Frontal cortex (tissue), 4 donors: ENCODE results near the gene ZAR1. TPM values are rescaled to one million over a fixed set of nuclear protein-coding genes. Genes with fewer than 3 reads are reported as not detected.
"Not testable (repeated sequence)": the region's sequence is repeated elsewhere in the genome, so short reads cannot be mapped to it uniquely, and the experiment has no call there.

Experiments
- DNase-seq, 2 donors: peaks; one replicate each; pipeline ENCODE4 v3.0.0; 2012; ENCODE audit warnings: low spot score in 2 of 2
- FAIRE-seq: peaks from 2 replicates; lab custom pipeline; 2012; peaks lifted over from hg19 to GRCh38; lab: Jason Lieb, UNC
- total RNA-seq: library from RNA; depleted of rRNA; stranded (reverse); fragments of >200 nt; gene quantifications from one replicate; pipeline ENCODE4 v1.2.3, GENCODE V29; 2014
- donor health status: control.
- donor health status: control.
- donor health status: control.

The ZAR1 gene, protein sequence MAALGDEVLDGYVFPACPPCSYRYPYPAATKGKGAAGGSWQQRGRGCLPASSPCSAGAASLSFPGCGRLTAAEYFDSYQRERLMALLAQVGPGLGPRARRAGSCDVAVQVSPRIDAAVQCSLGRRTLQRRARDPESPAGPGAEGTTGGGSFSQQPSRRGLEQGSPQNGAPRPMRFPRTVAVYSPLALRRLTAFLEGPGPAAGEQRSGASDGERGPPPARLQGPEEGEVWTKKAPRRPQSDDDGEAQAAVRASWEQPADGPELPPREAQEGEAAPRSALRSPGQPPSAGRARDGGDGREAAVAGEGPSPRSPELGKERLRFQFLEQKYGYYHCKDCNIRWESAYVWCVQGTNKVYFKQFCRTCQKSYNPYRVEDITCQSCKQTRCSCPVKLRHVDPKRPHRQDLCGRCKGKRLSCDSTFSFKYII
- 0.41 TPM for total RNA-seq

DNA sequence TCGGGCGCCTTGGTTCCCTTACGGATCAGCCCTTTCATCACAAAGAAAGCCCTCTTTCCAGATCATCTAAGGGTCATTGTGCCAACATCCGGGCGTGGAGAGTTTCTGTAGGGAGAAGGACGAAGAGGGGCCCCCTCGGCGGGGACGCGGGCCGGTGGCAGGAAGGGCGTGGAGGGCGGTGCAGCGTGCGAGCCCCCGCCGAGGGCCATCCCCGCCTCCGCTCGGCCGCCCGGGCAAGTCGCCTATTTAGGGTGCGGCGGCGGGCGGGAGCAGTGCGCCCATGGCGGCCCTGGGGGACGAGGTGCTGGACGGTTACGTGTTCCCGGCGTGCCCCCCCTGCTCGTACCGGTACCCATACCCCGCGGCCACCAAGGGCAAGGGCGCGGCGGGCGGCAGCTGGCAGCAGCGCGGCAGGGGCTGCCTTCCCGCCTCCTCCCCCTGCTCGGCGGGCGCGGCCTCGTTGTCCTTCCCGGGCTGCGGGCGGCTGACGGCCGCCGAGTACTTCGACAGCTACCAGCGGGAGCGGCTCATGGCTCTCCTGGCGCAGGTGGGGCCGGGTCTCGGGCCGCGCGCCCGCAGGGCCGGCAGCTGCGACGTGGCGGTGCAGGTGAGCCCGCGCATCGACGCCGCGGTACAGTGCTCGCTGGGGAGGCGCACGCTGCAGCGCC lies at the start of gene ZAR1:
TSS of gene ZAR1 (plus strand) at position 241 of the 668 bp plus-strand sequence. CDS start at position 281, 40 bp downstream.
- no peak for DNase-seq
- no peak for FAIRE-seq

DNA sequence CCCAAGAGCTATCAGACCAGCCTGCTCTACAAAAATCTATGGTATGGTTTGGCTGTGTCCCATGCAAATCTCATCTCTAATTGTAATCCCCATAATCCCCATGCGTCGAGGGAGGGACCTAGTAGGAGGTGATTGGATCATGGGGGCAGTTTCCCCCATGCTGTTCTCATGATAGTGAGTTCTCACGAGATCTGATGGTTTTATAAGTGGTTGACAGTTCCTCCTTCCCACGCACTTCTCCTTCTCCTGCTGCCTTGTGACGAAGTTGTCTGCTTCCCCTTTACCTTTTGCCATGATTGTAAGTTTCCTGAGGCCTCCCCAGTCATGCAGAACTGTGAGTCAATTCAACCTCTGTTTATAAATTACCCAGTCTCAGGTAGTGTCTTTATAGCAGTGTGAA lies 49.1 kb upstream of the ZAR1 start:
- not testable (repeated sequence) for FAIRE-seq, DNase-seq

DNA sequence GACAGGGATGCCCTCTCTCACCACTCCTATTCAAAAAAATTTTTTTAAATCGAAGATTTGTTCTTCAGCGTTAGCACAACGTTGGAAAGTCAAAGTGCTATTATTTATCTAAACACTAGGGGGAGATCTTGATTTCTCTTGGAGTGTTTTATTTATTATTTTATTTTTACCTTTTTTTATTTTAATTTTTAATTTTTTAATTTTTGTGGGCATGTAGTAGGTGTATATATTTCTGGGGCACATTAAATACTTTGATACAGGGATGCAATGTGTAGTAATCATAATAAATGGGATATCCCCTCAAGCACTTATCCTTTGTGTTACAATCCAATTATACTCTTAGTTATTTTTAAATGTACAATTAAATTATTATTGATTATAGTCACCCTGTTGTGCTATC lies 44.3 kb upstream of the ZAR1 start:
- FAIRE-seq (peak; percentile 97), DNase-seq (peak in 1 of 2 donors; percentile 7)

DNA sequence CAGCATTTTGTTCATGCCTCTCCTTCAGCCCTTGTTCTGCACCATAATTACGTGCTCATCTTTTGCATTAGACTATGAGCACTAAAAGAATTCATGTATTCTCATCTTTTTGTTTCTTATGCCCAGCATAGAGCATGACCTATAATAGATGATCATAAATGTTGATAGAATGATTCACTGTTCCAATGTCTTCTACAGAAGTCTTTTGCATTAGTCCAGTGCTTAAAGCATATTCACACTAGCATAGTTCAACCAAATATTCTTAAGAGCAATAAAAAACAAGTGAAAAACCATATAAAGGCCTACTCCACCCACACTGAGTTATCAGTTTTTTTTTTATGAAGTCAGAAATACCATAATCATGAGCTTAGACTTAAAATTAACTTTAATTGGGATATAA lies 43.4 kb upstream of the ZAR1 start:
- DNase-seq (no peak), FAIRE-seq (no peak)

DNA sequence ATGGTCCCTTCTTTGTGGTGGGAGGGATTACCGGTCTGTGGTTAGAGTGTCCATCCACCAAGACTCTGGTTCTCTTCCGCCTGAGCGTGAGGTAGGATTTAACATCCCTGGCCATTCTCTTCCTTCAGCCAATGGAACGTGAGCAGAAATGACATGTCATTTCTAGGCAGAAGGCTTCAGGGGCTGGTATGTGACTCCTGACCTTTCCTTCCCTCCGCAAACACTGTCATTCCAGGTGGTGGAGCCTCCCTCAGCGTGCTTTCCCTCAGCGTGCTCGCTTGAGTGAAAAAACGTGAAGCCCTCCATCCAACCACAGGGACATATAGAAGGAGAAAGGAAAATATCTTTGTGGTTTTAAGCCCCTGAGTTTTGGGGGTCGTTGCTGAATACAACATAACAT lies 40.9 kb upstream of the ZAR1 start:
- no peak for FAIRE-seq
- DNase-seq = no peak

DNA sequence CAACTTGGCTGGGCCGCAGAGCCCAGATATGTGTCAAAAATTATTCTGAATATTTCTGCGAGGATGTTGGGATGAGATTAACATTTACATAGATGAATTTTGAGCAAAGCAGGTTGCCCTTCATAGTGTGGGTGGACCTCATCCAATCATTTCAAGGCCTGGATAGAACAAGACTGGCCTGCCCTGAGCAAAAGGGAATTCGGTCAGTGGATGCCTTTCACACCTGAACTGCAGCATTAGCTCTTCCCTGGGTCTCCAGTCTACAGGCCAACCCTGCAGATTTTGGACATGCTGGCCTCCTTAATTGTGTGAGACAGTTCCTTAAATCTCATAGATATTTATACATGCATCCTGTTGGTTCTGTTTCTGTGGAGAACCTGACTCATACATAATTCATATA lies 39.3 kb upstream of the ZAR1 start:
- FAIRE-seq (no peak), DNase-seq (no peak)

DNA sequence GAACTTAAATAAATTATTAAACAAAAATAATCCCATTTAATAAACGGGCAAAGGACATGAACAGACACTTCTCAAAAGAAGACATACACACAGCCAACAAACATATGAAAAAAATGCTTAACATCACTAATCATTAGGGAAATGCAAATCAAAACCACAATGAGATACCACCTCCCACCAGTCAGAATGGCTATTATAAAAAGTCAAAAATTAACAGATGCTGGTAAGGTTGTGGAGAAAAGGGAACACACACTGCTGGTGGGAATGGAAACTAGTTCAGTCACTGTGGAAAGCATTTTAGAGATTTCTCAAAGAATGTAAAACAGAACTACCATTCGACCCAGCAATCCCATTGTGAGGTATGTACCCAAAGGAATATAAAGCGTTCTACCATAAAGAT lies 38.4 kb upstream of the ZAR1 start:
- FAIRE-seq, DNase-seq: not testable (repeated sequence)

DNA sequence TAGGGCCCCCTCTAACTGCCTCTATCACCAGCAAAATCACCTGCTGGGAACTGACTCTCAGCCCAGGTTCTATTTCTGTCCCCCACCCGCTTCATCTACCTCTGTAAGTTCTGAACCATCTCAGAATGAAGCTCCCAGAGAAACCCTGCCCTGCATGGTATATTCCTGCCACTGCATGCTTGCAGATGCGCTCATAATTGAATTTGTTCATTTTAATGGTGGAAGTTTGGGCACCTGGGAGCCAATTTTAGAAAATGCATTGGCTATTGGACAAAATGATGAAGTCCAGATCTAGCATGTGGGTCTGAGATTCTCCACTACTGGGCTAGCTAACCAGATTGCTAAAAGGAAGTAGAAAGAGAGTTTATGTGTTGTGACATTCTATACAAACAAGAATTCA lies 35.5 kb upstream of the ZAR1 start:
- DNase-seq (no peak), FAIRE-seq (no peak)

DNA sequence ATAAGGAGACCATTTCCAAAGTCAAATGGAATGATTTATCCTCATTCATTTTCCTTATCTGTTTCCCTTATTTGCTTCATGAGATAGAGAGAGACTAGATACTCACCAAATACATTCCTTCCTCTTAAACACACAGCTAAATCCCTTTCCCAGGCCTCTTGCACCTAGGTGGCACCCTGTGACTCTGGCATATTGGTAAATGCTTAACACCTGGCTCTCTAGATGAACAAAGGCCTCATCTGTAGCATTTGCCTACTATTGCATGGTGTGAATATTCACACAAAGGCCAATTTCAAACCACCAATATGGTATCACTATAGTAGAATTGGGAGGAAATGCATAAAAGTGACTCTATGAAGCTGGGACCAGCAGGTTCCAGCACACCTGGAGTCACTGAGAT lies 29.1 kb upstream of the ZAR1 start:
- no peak for FAIRE-seq
- no peak for DNase-seq

DNA sequence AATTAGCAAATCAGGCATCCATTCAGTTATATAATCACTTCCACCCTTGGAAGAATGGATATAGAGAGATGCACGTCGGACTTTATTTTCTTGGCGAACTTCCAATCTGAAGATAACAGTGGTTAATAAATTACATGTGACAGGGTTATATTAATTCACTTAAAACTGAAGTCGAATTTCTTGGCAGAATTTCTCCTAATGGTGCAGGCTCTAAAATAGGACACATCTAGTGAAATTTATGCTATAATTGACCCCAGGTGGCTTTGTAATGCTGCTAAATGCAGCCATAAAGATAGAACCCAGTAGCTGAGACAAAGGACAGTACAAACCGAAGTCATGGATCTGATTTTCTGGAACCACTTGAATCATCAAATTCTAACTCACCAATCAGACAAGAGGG lies 27.7 kb upstream of the ZAR1 start:
- FAIRE-seq (no peak), DNase-seq (no peak)

DNA sequence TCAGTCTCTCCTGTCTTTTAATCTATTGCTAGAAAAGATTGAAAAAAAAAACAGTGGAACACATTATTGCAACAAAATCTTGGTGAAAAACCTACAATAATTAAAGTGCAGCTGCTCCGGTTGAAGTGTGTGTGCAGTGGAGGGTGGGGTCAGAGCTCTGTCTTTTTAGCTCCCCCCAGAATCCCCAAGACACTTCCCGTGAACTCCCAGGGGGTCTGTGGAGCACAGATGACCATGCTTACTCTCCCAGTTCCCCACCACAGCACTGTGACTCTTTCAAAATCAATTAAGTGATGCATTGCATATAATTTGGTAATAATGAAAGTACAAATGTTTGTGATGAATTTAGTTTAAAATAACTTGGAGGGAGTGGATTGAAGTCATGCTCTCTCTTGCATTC lies 22.6 kb upstream of the ZAR1 start:
- DNase-seq = no peak

DNA sequence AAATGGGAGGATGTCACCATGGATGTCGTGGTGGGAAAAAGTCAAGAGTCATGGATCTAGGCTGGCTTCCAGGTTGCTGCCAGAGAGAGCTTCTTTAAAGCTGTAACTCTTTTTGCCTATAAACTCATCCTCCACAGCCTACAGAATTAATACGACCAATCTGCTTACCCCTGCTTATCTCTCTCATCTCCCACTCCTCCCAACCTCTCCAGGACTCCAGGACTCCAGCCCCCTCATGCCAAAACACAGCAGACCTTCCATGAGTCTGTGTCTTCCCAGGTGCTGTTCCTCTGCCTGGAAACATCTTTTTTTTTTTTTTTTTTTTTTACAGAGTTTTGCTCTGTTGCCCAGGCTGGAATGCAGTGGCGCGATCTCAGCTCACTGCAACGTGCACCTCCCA lies 22.2 kb upstream of the ZAR1 start:
- FAIRE-seq (no peak), DNase-seq (no peak)

More for the DNA sequence above, 22.6 kb upstream of the ZAR1 start:
- no peak for FAIRE-seq

DNA sequence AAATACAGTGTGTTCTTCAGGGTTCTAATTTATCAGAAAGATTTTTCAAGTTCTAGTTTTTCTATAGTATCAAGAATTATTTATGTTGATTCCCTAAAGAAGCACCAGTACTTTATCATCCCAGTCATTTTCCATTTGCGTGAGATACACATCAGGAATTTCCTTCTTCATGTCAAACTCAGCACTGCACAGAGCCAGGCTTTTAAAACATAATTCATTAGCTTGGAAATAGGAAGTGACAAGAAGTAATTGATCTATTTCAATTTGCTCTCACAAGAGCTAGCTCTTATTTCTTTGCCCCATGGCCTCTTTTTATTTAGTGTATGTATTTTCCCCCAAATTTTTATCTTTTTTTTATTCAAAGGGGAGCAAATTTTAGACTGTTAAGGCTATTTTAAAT lies 19.9 kb upstream of the ZAR1 start:
- FAIRE-seq (no peak), DNase-seq (no peak)

DNA sequence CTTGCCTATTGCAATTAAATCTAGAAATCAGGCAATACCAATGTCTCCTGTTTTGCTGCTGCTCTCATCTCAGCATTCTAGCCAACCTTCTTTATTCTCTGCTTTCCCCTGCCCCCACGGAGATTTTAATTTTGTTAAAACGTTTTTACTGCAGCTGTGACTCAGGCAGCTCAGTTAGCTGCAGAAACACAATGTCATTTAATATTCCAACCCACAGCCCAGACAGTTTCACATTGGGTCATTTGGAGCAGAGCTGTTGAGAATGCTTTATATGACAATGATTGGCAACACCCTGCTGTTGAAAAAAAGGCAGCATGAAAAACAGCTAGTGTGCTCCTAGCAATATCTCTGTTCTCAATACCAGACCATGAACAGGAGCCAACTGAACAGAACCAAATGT lies 19.5 kb upstream of the ZAR1 start:
- DNase-seq (no peak), FAIRE-seq (no peak)

DNA sequence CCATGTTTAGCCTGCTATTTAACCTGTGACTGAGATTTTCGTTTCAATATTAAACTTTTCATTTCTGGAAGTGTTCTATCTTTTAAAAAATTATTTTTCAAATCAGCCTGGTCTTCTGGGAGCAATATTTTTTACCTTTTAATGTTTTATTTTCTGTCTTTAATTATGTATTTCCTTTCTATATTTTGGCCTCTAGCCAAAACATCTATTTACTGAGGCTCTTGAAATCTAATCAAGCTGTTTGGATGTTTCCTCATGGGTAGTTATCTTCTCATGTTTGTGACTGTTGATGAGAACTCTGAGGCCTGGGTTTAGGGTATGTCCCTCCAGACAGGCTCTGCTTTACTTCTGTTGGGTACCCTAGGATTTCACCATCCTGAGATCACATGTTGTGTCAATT lies 17.3 kb upstream of the ZAR1 start:
- FAIRE-seq (no peak), DNase-seq (no peak)

DNA sequence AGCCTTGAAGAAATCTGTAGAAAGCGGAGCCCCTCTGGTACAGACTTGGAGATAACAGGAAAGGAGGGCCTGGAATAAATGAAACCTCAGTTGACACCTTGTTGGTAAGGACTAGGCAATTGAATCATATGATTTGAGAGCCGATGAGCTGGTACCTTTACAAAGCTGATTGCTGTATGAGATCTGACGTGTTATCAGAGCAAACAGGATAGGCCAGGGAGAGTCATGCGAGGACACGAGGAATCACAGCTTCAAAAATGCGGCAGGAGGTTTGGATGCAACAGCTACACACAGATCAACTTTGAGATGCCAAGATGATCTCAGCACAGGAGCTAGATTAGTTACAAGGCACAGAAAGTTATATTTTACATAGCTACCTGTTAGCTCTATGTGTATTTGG lies 14.3 kb upstream of the ZAR1 start:
- FAIRE-seq (no peak), DNase-seq (no peak)

DNA sequence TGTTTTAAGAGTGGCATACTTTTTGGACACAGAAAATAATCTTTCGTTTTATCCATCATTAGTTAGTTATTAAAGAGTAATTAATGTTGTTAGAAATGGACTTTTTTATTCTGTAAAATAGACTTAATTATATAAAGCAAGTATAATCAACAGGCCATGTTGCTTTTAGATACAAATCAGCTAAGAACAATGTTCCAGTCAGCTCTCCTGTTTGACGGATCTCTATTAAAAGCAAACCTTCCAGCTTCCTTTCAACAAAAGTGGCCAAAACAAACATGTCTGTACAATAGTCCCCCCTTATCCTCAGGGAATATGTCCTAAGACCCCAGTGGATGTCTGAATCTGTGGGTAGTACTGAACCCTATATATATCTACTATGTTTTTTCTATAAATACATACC lies 11.8 kb upstream of the ZAR1 start:
- FAIRE-seq (no peak), DNase-seq (no peak)

DNA sequence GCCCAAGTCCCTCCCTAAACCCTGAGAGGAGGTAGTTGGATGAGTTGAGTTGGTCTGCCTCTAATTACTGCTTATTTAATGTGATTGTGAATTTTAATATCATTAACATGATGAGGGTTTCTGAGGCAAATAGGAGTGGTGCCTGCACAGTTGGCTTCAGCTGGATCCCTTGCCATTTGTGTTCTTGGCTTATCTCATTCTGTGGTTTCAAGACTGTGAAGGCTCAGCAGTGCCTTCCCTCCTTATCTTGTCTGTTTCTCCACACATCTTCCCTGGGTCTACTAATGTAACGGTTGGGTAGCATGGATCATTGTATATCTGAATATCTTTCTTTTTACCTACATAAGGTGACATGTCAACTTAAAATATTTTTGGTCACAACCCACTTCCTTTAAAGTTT lies 8.5 kb upstream of the ZAR1 start:
- DNase-seq (no peak), FAIRE-seq (no peak)

DNA sequence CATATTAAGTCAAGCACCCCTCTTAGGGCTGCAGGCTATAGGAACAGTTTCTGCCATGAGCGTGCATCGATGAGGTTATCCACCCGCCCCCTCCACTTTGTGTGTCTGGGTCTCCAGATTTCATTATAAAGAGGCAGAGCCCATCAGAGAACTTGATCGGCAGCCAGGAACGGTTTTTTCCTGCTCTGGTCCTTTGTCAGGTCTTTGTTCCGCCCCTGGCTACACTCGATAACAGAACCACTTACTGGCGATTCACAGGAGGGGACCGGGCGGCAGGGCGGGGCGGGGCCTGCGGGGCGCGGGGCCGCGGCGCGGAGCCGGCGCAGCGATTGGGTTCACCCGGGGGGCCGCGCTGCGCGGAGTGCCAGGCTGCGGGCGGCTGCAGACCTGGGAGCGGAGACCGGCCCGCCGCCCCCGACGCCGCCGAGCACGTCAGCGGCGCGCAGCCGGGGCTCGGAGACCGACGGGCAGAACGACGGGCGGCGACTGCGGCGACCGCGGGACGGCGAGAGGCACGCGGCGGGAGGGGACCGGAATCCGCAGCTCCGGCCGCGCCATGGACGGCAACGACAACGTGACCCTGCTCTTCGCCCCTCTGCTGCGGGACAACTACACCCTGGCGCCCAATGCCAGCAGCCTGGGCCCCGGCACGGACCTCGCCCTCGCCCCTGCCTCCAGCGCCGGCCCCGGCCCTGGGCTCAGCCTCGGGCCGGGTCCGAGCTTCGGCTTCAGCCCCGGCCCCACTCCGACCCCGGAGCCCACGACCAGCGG lies 6.9 kb upstream of the ZAR1 start, which contains the start of gene SLC10A4:
TSS of gene SLC10A4 (plus strand) at position 338 of the 771 bp plus-strand sequence. CDS start at position 557, 219 bp downstream.
- FAIRE-seq (no peak), DNase-seq (peak in 1 of 2 donors; percentile 58)

DNA sequence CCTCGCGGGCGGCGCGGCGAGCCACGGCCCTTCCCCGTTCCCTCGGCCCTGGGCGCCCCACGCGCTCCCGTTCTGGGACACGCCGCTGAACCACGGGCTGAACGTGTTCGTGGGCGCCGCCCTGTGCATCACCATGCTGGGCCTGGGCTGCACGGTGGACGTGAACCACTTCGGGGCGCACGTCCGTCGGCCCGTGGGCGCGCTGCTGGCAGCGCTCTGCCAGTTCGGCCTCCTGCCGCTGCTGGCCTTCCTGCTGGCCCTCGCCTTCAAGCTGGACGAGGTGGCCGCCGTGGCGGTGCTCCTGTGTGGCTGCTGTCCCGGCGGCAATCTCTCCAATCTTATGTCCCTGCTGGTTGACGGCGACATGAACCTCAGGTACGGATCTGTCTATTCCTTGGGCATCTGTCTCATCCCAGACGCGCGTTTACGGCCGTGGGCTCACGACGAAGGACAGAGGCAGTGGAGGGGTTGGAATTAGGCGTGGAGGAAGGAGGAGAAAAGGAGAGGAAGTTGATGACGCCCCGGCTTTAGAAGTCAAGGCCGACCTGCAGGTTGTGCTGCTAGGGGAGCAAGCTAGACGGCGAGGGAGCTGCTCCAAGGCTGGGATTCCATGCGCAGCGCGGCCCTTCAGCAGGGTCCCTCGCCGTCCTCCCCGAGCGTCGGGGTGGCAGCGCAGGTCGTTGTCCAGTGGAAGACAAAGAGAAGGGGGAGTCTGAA lies 6.1 kb upstream of the ZAR1 start:
- DNase-seq (no peak), FAIRE-seq (no peak)
